Liver (tissue), 9 donors: ENCODE results near the gene PDE6B. TPM values are rescaled to one million over a fixed set of nuclear protein-coding genes. Genes with fewer than 3 reads are reported as not detected.

Source experiments
- DNase-seq: peaks from one replicate; pipeline ENCODE4 v3.0.0-alpha.2; 2017; ENCODE audit warnings: low spot score
- H3K27ac ChIP-seq, 2 donors: one replicate each; pipeline ENCODE4 v1.7.0; 2013; ENCODE audit warnings: inconsistent platforms in 2 of 2, low read length in 2 of 2, control low read depth in 1 of 2, low read depth in 1 of 2, mild to moderate bottlenecking in 1 of 2
- H3K27me3 ChIP-seq, 4 donors: one replicate each; pipeline versions ENCODE4 v1.6.1 to v1.7.0; 2013; ENCODE audit warnings: low read length in 3 of 4, inconsistent platforms in 1 of 4, mild to moderate bottlenecking in 1 of 4, moderate library complexity in 1 of 4; ENCODE audit not compliant: control insufficient read depth in 4 of 4, insufficient read depth in 4 of 4
- H3K36me3 ChIP-seq, 4 donors: one replicate each; pipeline versions ENCODE4 v1.6.1 to v1.7.0; 2013; ENCODE audit warnings: low read length in 3 of 4, mild to moderate bottlenecking in 3 of 4, low read depth in 1 of 4, moderate library complexity in 1 of 4; ENCODE audit not compliant: control insufficient read depth in 4 of 4, insufficient read depth in 3 of 4
- H3K4me1 ChIP-seq, 4 donors: one replicate each; pipeline versions ENCODE4 v1.6.1 to v1.7.0; 2013; ENCODE audit warnings: low read length in 3 of 4, mild to moderate bottlenecking in 3 of 4, moderate library complexity in 1 of 4; ENCODE audit not compliant: control insufficient read depth in 4 of 4, insufficient read depth in 4 of 4
- H3K4me3 ChIP-seq, 3 donors: one replicate each; pipeline versions ENCODE4 v1.6.1 to v1.7.0; 2013; ENCODE audit warnings: low read length in 3 of 3, control low read depth in 1 of 3, low read depth in 1 of 3, mild to moderate bottlenecking in 1 of 3
- H3K9ac ChIP-seq, 2 donors: one replicate each; pipeline ENCODE4 v1.7.0; 2013; ENCODE audit warnings: low read length in 2 of 2, mild to moderate bottlenecking in 2 of 2, moderate library complexity in 2 of 2, control low read depth in 1 of 2, low read depth in 1 of 2
- H3K9me3 ChIP-seq, 4 donors: one replicate each; pipeline versions ENCODE4 v1.6.1 to v1.7.0; 2013; ENCODE audit warnings: low read length in 3 of 4; ENCODE audit not compliant: control insufficient read depth in 4 of 4
- EGR1 ChIP-seq, 2 donors: IDR thresholded peaks; 2 replicates each; pipeline ENCODE4 v1.6.1; 2016 to 2018; ENCODE audit warnings: antibody characterized with exemption in 2 of 2, low read depth in 2 of 2
- FOXA1 ChIP-seq: IDR thresholded peaks from 2 replicates; pipeline ENCODE4 v1.6.1; 2016; ENCODE audit warnings: antibody characterized with exemption
- GABPA ChIP-seq, 2 donors: IDR thresholded peaks in 1 of 2; conservative IDR thresholded peaks in 1 of 2; 2 replicates each; pipeline ENCODE4 v1.6.1; 2016; ENCODE audit warnings: antibody characterized with exemption in 2 of 2, mild to moderate bottlenecking in 1 of 2, moderate library complexity in 1 of 2
- HNF4A ChIP-seq, 2 donors: conservative IDR thresholded peaks; 2 replicates each; pipeline ENCODE4 v1.6.1; 2016; ENCODE audit warnings: antibody characterized with exemption in 2 of 2, mild to moderate bottlenecking in 2 of 2
- HNF4G ChIP-seq: IDR thresholded peaks from 2 replicates; pipeline ENCODE4 v1.6.1; 2016; ENCODE audit warnings: antibody characterized with exemption
- NR2F2 ChIP-seq: IDR thresholded peaks from 2 replicates; pipeline ENCODE4 v1.6.1; 2016; ENCODE audit warnings: antibody characterized with exemption
- RXRA ChIP-seq, 2 donors: IDR thresholded peaks; 2 replicates each; pipeline ENCODE4 v1.6.1; 2017 to 2018; ENCODE audit warnings: antibody characterized with exemption in 2 of 2, mild to moderate bottlenecking in 1 of 2
- TAF1 ChIP-seq: conservative IDR thresholded peaks from 2 replicates; pipeline ENCODE4 v1.6.1; 2016; ENCODE audit warnings: antibody characterized with exemption, mild to moderate bottlenecking
- whole genome bisulfite sequencing: extraction: QIAGEN DNeasy Blood & Tissue Kit; methylation state at CpG from one replicate; pipeline ENCODE4 v1.1.7; 2013; 5-methylcytosine and 5-hydroxymethylcytosine counted together
- polyA plus RNA-seq, 2 donors: library from polyadenylated mRNA; stranded (reverse) in 1 of 2; unstranded in 1 of 2; fragments of 200-250 nt in 1 of 2; fragments of >200 nt in 1 of 2; fragmentation: Nextera tagmentation in 1 of 2; extraction: Ambion mirVana in 1 of 2; gene quantifications; one replicate each; pipeline versions ENCODE4 v1.2.1 to v1.2.3, GENCODE V29; 2013 to 2015
- total RNA-seq, 2 donors: library from RNA; depleted of rRNA; stranded (reverse); fragments of >200 nt; gene quantifications; one replicate each; pipeline ENCODE4 v1.2.3, GENCODE V29; 2014
- TF ChIP-seq, protein P1 (sequence below): IDR thresholded peaks from 2 replicates; pipeline ENCODE4 v1.6.1; 2016; ENCODE audit warnings: antibody characterized with exemption, mild to moderate bottlenecking
- TF ChIP-seq, protein P2 (sequence below): IDR thresholded peaks from 2 replicates; pipeline ENCODE4 v1.6.1; 2016; ENCODE audit warnings: antibody characterized with exemption
- TF ChIP-seq, protein P3 (sequence below): IDR thresholded peaks from 2 replicates; pipeline ENCODE4 v1.6.1; 2016; ENCODE audit warnings: antibody characterized with exemption
- donor health status: healthy.
- donor health status: healthy.
- donor health status: healthy.
- donor health status: healthy.
- donor health status: healthy.

The PDE6B gene
- total and polyA plus RNA-seq, 4 donors: 0.28 to 7.3 (median 0.49) TPM

DNA sequence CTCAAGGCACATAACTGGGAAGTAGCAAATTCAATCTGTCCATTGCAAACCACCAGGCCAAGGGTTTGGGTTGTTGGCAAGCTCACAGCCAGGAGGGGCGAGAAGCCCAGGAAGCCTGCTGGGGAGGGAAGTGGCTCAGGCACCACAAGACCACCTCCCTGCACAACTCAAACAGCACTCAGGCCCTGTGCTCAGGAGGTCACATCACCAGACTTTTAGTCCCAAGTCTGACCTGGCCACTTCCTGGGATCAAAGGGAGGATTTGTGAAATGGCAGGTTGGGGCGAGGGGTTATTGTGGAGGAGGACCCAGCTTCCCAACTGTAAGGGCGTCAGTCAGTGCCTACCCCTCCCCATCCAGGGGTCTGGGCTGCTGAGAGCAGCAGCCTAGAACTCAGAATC is 46.4 kb downstream of the PDE6B start:
- no peak for DNase-seq
- peaks cover 8 to 19% (median 15%) of the 10 kb centered on the region in 4 donors for H3K4me1 ChIP-seq
- no peak overlapping the region for H3K9ac ChIP-seq
- no peaks in the 10 kb centered on the region for H3K27me3 ChIP-seq
- H3K27ac ChIP-seq: no peak overlapping the region
- no peak overlapping the region for H3K4me3 ChIP-seq
- H3K36me3 ChIP-seq: peaks cover 5 to 18% (median 14%) of the 10 kb centered on the region in 4 donors
- WGBS: 95% methylated on average over 3 of the region's 3 CpGs
- no peak for TF ChIP-seq GABPA (IDR thresholded peaks at IDR 0.05 in 1 of 2, conservative IDR thresholded peaks at IDR 0.05 in 1 of 2)
- TF ChIP-seq FOXA1: no peak
- no peak for TF ChIP-seq RXRA (IDR thresholded peaks at IDR 0.05)
- no peak for TF ChIP-seq HNF4G
- TF ChIP-seq, protein P1, sequence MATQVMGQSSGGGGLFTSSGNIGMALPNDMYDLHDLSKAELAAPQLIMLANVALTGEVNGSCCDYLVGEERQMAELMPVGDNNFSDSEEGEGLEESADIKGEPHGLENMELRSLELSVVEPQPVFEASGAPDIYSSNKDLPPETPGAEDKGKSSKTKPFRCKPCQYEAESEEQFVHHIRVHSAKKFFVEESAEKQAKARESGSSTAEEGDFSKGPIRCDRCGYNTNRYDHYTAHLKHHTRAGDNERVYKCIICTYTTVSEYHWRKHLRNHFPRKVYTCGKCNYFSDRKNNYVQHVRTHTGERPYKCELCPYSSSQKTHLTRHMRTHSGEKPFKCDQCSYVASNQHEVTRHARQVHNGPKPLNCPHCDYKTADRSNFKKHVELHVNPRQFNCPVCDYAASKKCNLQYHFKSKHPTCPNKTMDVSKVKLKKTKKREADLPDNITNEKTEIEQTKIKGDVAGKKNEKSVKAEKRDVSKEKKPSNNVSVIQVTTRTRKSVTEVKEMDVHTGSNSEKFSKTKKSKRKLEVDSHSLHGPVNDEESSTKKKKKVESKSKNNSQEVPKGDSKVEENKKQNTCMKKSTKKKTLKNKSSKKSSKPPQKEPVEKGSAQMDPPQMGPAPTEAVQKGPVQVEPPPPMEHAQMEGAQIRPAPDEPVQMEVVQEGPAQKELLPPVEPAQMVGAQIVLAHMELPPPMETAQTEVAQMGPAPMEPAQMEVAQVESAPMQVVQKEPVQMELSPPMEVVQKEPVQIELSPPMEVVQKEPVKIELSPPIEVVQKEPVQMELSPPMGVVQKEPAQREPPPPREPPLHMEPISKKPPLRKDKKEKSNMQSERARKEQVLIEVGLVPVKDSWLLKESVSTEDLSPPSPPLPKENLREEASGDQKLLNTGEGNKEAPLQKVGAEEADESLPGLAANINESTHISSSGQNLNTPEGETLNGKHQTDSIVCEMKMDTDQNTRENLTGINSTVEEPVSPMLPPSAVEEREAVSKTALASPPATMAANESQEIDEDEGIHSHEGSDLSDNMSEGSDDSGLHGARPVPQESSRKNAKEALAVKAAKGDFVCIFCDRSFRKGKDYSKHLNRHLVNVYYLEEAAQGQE: no peak
- H3K9me3 ChIP-seq: no peaks in the 10 kb centered on the region

DNA sequence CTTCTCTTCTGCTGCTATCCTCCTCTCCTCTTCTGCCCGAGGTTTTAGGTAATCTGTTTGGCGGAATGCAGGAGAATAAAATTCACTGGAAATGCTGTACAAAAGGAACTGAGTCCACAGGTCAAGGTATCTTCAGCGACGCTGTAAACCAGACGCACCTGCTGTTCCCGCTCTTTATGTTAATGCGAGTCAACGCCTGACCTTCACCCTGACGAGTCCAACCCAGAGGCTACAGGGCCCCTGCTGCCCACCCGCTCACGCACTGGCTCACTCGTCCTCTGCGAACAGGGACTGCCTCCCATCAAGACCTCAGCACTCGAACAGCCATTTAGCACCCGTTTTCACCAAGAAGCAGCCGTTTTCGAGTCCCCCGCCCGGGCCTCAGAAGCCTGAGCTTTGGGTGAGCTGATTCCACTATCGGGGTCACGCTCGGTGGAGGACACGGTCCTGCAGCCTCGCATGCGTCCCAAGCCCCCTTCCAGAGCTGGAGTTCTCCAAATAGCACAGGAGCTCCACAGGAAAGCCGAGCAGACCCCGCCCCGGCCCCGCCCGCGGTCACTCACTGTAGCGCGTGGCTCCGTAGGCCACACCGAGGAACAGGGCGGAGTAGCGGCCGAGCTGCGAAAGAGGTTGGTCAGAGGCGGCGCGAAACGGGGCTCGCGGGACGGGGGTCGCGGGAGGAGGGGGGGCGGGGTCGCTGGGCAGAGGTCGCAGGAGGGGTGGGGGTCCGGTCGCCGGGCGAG is 48.1 kb downstream of the PDE6B start:
- Histone ChIP-seq H3K36me3 (peaks cover 5 to 18% (median 14%) of the 10 kb centered on the region in 4 donors), H3K9me3 (no peaks in the 10 kb centered on the region), H3K9ac (peak overlapping the region in 1 of 2 donors; percentile 56), H3K4me1 (peaks cover 8 to 19% (median 15%) of the 10 kb centered on the region in 4 donors), H3K27ac (peak overlapping the region in 1 of 2 donors; percentile 19), H3K27me3 (no peaks in the 10 kb centered on the region), H3K4me3 (peak overlapping the region; percentile 67 to 94 (median 92))
- TF ChIP-seq HNF4A (conservative IDR thresholded peaks at IDR 0.05) (no peak), EGR1 (IDR thresholded peaks at IDR 0.05; ENCODE audit: low read depth in 2 of 2) (no peak), NR2F2 (no peak), TAF1 (no peak), GABPA (IDR thresholded peaks at IDR 0.05 in 1 of 2, conservative IDR thresholded peaks at IDR 0.05 in 1 of 2) (no peak), HNF4G (no peak)
- TF ChIP-seq, protein P2, sequence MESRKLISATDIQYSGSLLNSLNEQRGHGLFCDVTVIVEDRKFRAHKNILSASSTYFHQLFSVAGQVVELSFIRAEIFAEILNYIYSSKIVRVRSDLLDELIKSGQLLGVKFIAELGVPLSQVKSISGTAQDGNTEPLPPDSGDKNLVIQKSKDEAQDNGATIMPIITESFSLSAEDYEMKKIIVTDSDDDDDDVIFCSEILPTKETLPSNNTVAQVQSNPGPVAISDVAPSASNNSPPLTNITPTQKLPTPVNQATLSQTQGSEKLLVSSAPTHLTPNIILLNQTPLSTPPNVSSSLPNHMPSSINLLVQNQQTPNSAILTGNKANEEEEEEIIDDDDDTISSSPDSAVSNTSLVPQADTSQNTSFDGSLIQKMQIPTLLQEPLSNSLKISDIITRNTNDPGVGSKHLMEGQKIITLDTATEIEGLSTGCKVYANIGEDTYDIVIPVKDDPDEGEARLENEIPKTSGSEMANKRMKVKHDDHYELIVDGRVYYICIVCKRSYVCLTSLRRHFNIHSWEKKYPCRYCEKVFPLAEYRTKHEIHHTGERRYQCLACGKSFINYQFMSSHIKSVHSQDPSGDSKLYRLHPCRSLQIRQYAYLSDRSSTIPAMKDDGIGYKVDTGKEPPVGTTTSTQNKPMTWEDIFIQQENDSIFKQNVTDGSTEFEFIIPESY: no peak
- TF ChIP-seq, protein P3, sequence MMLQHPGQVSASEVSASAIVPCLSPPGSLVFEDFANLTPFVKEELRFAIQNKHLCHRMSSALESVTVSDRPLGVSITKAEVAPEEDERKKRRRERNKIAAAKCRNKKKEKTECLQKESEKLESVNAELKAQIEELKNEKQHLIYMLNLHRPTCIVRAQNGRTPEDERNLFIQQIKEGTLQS: no peak
- TF ChIP-seq, protein P1: no peak
- peak; percentile 64 for DNase-seq
- WGBS: 7% methylated on average over 54 of the region's 55 CpGs
